IMR-90 (cell line): ENCODE measurements around the gene PRCD. TPM values are rescaled to one million over a fixed set of nuclear protein-coding genes. Genes with fewer than 3 reads are reported as not detected.
A peak's percentile ranks its signal among the peaks of the same experiment; 100 is the strongest.

Experiments
- ATAC-seq: fragments of 200-7000 bp; cut with Tn5 transposase; 2 replicates; pipeline ENCODE4 v1.9.1; 2020; ENCODE audit warnings: low read depth, mild to moderate bottlenecking, moderate library complexity
- BruUV-seq: library from RNA; stranded (reverse); fragments of 400-500 nt; replicated peaks from 2 replicates; lab custom pipeline; 2021; lab: Mats Ljungman, UMichigan
- CTCF ChIA-PET: fragments of 300-600 bp; formaldehyde crosslinking; extraction: SDS; loops from one replicate; lab custom pipeline; 2021; ENCODE audit warnings: antibody characterized with exemption; lab: Yijun Ruan, JAX
- POLR2A ChIA-PET: fragments of 300-600 bp; sonication (Branson Sonifier 250); formaldehyde crosslinking; loops from one replicate; lab custom pipeline; 2022; ENCODE audit warnings: antibody characterized with exemption; ENCODE audit not compliant: unreplicated experiment; lab: Charles Lee
- DNase-seq: peaks from one replicate; pipeline ENCODE4 v3.0.0; 2013
- H2AFZ ChIP-seq: replicated peaks from 2 replicates; pipeline ENCODE3; 2013; ENCODE audit warnings: low read length, mild to moderate bottlenecking; ENCODE audit not compliant: poor library complexity
- H2AK5ac ChIP-seq: 2 replicates; pipeline ENCODE4 v1.6.1; 2013; ENCODE audit warnings: low read depth, low read length, inconsistent platforms
- H2AK9ac ChIP-seq: replicated peaks from 2 replicates; pipeline ENCODE3; 2013; ENCODE audit warnings: mild to moderate bottlenecking, low read depth, low read length, moderate library complexity; ENCODE audit not compliant: poor library complexity
- H2BK120ac ChIP-seq: 2 replicates; pipeline ENCODE4 v1.6.1; 2013; ENCODE audit warnings: low read depth, low read length, inconsistent platforms
- H2BK15ac ChIP-seq: 3 replicates; pipeline ENCODE4 v1.6.1; 2013; ENCODE audit warnings: low read depth, low read length, inconsistent platforms
- H2BK20ac ChIP-seq: 2 replicates; pipeline ENCODE4 v1.6.1; 2013; ENCODE audit warnings: low read depth, mild to moderate bottlenecking, inconsistent platforms, low read length, moderate library complexity
- H2BK5ac ChIP-seq: 2 replicates; pipeline ENCODE4 v1.6.1; 2013; ENCODE audit warnings: mild to moderate bottlenecking, low read depth, low read length, inconsistent platforms; ENCODE audit not compliant: poor library complexity, severe bottlenecking
- H3K14ac ChIP-seq: replicated peaks from 2 replicates; pipeline ENCODE4 v1.6.1; 2013; ENCODE audit warnings: low read depth, low read length, inconsistent platforms
- H3K18ac ChIP-seq: 2 replicates; pipeline ENCODE4 v1.6.1; 2013; ENCODE audit warnings: low read depth, low read length, control low read depth
- H3K23ac ChIP-seq: 2 replicates; pipeline ENCODE4 v1.6.1; 2013; ENCODE audit warnings: low read depth, low read length, inconsistent platforms
- H3K27ac ChIP-seq: 2 replicates; pipeline ENCODE4 v1.5.1; 2013; ENCODE audit warnings: mild to moderate bottlenecking, control low read depth, low read length; ENCODE audit not compliant: insufficient read depth
- H3K27me3 ChIP-seq: 2 replicates; pipeline ENCODE4 v1.6.1; 2013; ENCODE audit warnings: low read length; ENCODE audit not compliant: control insufficient read depth, insufficient read depth
- H3K36me3 ChIP-seq: 2 replicates; pipeline ENCODE4 v1.6.1; 2013; ENCODE audit warnings: low read length, mixed read lengths; ENCODE audit not compliant: control insufficient read depth, insufficient read depth
- H3K4ac ChIP-seq: 2 replicates; pipeline ENCODE4 v1.6.1; 2013; ENCODE audit warnings: low read depth, low read length, inconsistent platforms
- H3K4me1 ChIP-seq: 2 replicates; pipeline ENCODE4 v1.6.1; 2013; ENCODE audit warnings: low read length, mixed read lengths; ENCODE audit not compliant: control insufficient read depth, insufficient read depth
- H3K4me2 ChIP-seq: 2 replicates; pipeline ENCODE4 v1.6.1; 2013; ENCODE audit warnings: low read depth, mild to moderate bottlenecking, control low read depth, low read length, moderate library complexity
- H3K4me3 ChIP-seq: 2 replicates; pipeline ENCODE4 v1.5.1; 2013; ENCODE audit warnings: low read depth, mild to moderate bottlenecking, control low read depth, low read length, moderate library complexity; ENCODE audit not compliant: insufficient read depth
- H3K56ac ChIP-seq: 2 replicates; pipeline ENCODE4 v1.6.1; 2013; ENCODE audit warnings: low read length, inconsistent platforms; ENCODE audit not compliant: insufficient read depth; ENCODE audit errors: extremely low read depth
- H3K79me1 ChIP-seq, 2 experiments: 2 replicates each; pipeline ENCODE4 v1.6.1; 2013; ENCODE audit warnings: low read length in 2 of 2, inconsistent platforms in 1 of 2, low read depth in 1 of 2
- H3K9ac ChIP-seq: 2 replicates; pipeline ENCODE4 v1.6.1; 2013; ENCODE audit warnings: low read depth, low read length, control low read depth
- H3K9me1 ChIP-seq: 2 replicates; pipeline ENCODE4 v1.6.1; 2013; ENCODE audit warnings: low read length, inconsistent platforms; ENCODE audit not compliant: insufficient read depth
- H3K9me3 ChIP-seq: 2 replicates; pipeline ENCODE4 v1.6.1; 2013; ENCODE audit warnings: low read length; ENCODE audit not compliant: control insufficient read depth, insufficient read depth
- H4K20me1 ChIP-seq: 2 replicates; pipeline ENCODE4 v1.6.1; 2013; ENCODE audit warnings: low read length, inconsistent platforms; ENCODE audit not compliant: insufficient read depth
- H4K5ac ChIP-seq: 2 replicates; pipeline ENCODE4 v1.6.1; 2013; ENCODE audit warnings: mild to moderate bottlenecking, low read depth, low read length, control low read depth
- H4K8ac ChIP-seq, 2 experiments: 2 replicates each; pipeline ENCODE4 v1.6.1; 2013; ENCODE audit warnings: low read depth in 2 of 2, low read length in 2 of 2, control low read depth in 1 of 2, inconsistent platforms in 1 of 2
- H4K91ac ChIP-seq: 2 replicates; pipeline ENCODE4 v1.6.1; 2013; ENCODE audit warnings: low read depth, low read length, inconsistent platforms; ENCODE audit not compliant: insufficient read depth
- CEBPB ChIP-seq: IDR thresholded peaks from 2 replicates; pipeline ENCODE4 v1.6.1; 2012; ENCODE audit warnings: low read depth, low read length, improper control_type of control experiment
- CHD1 ChIP-seq: IDR thresholded peaks from 2 replicates; pipeline ENCODE4 v1.6.1; 2012; ENCODE audit warnings: low read depth, low read length, improper control_type of control experiment
- WGBS, 2 experiments: methylation state at CpG; one replicate each; pipeline versions ENCODE4 v1.1.5 to v1.1.7; 2013; ENCODE audit warnings: missing lambda C conversion rate in 2 of 2; ENCODE audit not compliant: insufficient read length in 1 of 2; ENCODE audit errors: extremely low coverage in 2 of 2; 5-methylcytosine and 5-hydroxymethylcytosine counted together
- dilution Hi-C: fragments of 300-500 bp; cut with HindIII; formaldehyde crosslinking; loops from one replicate; pipeline ENCODE4 v1.14.3; 2018; ENCODE audit warnings: low sequenced_read_pairs; ENCODE audit not compliant: unreplicated experiment
- in situ Hi-C: fragments of 300-500 bp; cut with MboI; formaldehyde crosslinking; loops from 3 replicates; pipeline ENCODE4 v1.14.3; 2019; ENCODE audit warnings: low sequenced_read_pairs, inconsistent platforms, mixed read lengths
- intact Hi-C: fragments of 100-400 bp; cut with micrococcal nuclease; formaldehyde crosslinking; loops from 2 replicates; pipeline ENCODE4 v1.10.0; 2022
- polyA plus RNA-seq, 3 experiments: library from polyadenylated mRNA; depleted of rRNA; stranded (reverse); fragments of >200 nt; gene quantifications; 2 replicates each; pipeline ENCODE4 v1.2.3, GENCODE V29; 2012; ENCODE audit warnings: low replicate concordance in 1 of 3
- total RNA-seq: library from RNA; depleted of rRNA; stranded (reverse); fragments of >200 nt; gene quantifications from 2 replicates; pipeline ENCODE4 v1.2.3, GENCODE V29; 2012

Gene PRCD
- total and polyA plus RNA-seq, 2 of the 4 experiments (the other 2 are of a cell fraction): 0.32 TPM; not detected in 1

- CTCF ChIA-PET: interaction anchor here (0.5 to 4.6 kb wide), 9 partner anchors 9 to 592 kb away, joined by 3 to 19 read pairs (median 3); no protein-coding TSS in a partner anchor
- intact Hi-C loops: loop anchor here (5.0 kb wide), 1 partner anchor 115 kb away; no protein-coding TSS in a partner anchor
- Histone ChIP-seq H3K27ac (peak overlapping the region; percentile 78), H4K5ac (peak overlapping the region; percentile 56), H3K14ac (peak overlapping the region; percentile 96), H3K4me2 (peak overlapping the region; percentile 38), H2BK5ac (peak overlapping the region; percentile 79), H3K36me3 (peaks cover 9% of the 10 kb centered on the region), H3K23ac (peak overlapping the region; percentile 84; the same call in 1 of the 2 replicates), H2BK15ac (peak overlapping the region; percentile 59; the same call in 2 of the 3 replicates), H2AK5ac (no peak overlapping the region), H3K18ac (peak overlapping the region; percentile 60), H4K20me1 (peaks cover 36% of the 10 kb centered on the region), H3K4me3 (peak overlapping the region; percentile 49), H4K91ac (peak overlapping the region; percentile 89), H3K27me3 (no peaks in the 10 kb centered on the region), H2AK9ac (peak overlapping the region; percentile 89), H3K9ac (peak overlapping the region; percentile 76), H2AFZ (peak overlapping the region; percentile 97), H3K9me1 (peaks cover 6% of the 10 kb centered on the region), H3K4me1 (peaks cover 16% of the 10 kb centered on the region), H2BK20ac (peak overlapping the region; percentile 22; the same call in 1 of the 2 replicates), H4K8ac (peak overlapping the region; percentile 89 to 96), H3K4ac (peak overlapping the region; percentile 92), H3K56ac (peak overlapping the region; percentile 78), H2BK120ac (peak overlapping the region; percentile 82), H3K9me3 (no peaks in the 10 kb centered on the region), H3K79me1 (peaks cover 9 to 48% of the 10 kb centered on the region in 2 experiments)
- POLR2A ChIA-PET: no interaction called here
- WGBS, 2 experiments: 37% methylated on average over 14 of the region's 30 CpGs; no CpG with 5 or more reads in 1 of the 2 experiments
- peak; percentile 3; the same call in 1 of the 2 replicates for ATAC-seq
- DNase-seq: peak; percentile 49
- dilution Hi-C loops: no loop called here
- in situ Hi-C loops: no loop called here
- BruUV-seq: no TSS peak
- no peak for TF ChIP-seq CHD1
- peak; percentile 58 for TF ChIP-seq CEBPB
Measured at GRCh38 chr17:76556765-76557367, 17.0 kb downstream of the PRCD start.
